Nephron progenitor cell (in vitro differentiated cells): ENCODE measurements around the gene SBNO2.
"Not testable (repeated sequence)": the region's sequence is repeated elsewhere in the genome, so short reads cannot be mapped to it uniquely, and the experiment has no call there.

Experiments used
- DNase-seq: peaks from one replicate; pipeline ENCODE4 v3.0.0; 2021
- H3K27ac Mint-ChIP-seq: 2 replicates; pipeline ENCODE4 v1.8.0; 2021; ENCODE audit warnings: mild to moderate bottlenecking, moderate library complexity, mixed read lengths
- H3K27me3 Mint-ChIP-seq: 2 replicates; pipeline ENCODE4 v1.8.0; 2021; ENCODE audit warnings: mild to moderate bottlenecking, low read depth, mixed read lengths; ENCODE audit not compliant: poor library complexity
- H3K36me3 Mint-ChIP-seq: 2 replicates; pipeline ENCODE4 v1.8.0; 2021; ENCODE audit warnings: low read depth, mixed read lengths
- H3K4me1 Mint-ChIP-seq: 2 replicates; pipeline ENCODE4 v1.8.0; 2021; ENCODE audit warnings: mixed read lengths
- H3K4me3 Mint-ChIP-seq: 2 replicates; pipeline ENCODE4 v1.8.0; 2021; ENCODE audit warnings: mild to moderate bottlenecking, moderate library complexity, mixed read lengths
- H3K9me3 Mint-ChIP-seq: 2 replicates; pipeline ENCODE4 v1.8.0; 2021; ENCODE audit warnings: mild to moderate bottlenecking, moderate library complexity, mixed read lengths
- CTCF ChIP-seq: fragments of 200-600 bp; sonication (generic); IDR thresholded peaks from 2 replicates; pipeline ENCODE4 v1.5.0; 2021; ENCODE audit warnings: antibody characterized with exemption

The SBNO2 gene

DNA sequence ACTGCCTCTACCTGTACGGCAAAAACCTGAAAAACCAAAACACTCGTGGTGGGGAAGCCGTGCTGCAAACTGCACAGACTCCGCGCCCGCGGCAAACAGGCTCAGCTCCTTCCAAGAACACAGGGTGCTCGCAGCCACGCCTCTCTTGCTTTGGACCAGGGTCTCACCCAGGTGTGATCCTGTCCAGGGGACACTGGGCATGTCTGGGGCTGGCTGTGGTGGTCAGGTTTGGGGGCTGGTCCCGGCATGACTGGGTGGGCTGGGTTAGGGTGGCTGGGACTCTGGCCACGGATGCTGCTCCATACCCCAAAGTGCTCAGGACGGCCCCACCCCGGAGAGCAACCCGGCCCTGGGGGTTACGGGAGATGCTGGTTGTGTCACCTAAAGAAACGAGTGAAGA is 56.4 kb downstream of the SBNO2 start:
- TF ChIP-seq CTCF, result no peak
- Mint-ChIP-seq H3K36me3 (peaks cover 19% of the 10 kb centered on the region), H3K4me1 (no peaks in the 10 kb centered on the region)

DNA sequence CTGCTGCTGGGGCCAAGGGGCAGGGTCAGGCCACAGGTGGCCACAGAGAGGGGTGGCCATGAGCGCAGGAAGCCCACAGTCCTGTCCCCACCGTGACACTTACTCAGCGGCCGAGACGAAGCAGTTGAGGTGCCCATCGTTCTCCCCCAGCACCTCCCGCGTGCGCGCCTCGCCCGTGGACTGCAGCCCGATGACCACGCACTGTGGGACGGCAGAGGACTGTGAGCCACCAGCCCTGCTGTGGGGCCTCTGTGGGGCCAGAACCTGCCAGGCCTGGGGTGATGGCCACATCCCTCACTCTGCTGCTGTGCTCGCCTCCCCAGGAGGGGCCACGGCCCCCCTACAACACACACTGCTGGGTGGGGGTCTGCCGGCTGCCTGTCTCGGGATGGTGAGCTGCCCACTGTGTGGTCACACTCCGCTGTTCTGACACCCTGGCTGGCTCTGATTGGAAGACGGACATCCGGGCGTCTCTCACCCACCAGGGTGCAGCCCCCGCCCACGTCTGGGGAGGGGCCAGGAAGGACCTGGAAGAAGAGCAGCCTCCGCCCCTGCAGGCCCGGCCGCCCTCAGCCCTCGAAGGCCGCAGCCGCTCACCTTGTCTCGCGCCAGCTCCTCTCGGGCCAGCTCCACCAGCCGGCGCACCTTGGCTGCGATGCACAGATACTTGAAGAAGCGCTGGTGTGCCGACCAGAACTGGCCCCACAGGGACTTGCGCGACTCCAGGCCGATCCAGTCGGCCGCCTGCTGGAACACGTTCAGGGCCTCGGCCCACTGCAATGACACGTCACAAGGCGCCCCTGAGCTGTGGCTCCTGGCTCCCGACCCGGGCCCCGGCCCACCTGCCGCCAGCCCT is 57.1 kb downstream of the SBNO2 start:
- Mint-ChIP-seq H3K27ac (no peak overlapping the region), H3K27me3 (no peaks in the 10 kb centered on the region), H3K9me3 (no peaks in the 10 kb centered on the region), H3K36me3 (peaks cover 19% of the 10 kb centered on the region), H3K4me3 (no peak overlapping the region), H3K4me1 (no peaks in the 10 kb centered on the region)
- TF ChIP-seq CTCF, result no peak
- no peak for DNase-seq

More for the DNA sequence above, 56.4 kb downstream of the SBNO2 start:
- H3K9me3 Mint-ChIP-seq, result no peaks in the 10 kb centered on the region
- H3K27ac Mint-ChIP-seq, result no peak overlapping the region
- H3K27me3 Mint-ChIP-seq, result no peaks in the 10 kb centered on the region
- no peak overlapping the region for H3K4me3 Mint-ChIP-seq
- DNase-seq, result no peak

DNA sequence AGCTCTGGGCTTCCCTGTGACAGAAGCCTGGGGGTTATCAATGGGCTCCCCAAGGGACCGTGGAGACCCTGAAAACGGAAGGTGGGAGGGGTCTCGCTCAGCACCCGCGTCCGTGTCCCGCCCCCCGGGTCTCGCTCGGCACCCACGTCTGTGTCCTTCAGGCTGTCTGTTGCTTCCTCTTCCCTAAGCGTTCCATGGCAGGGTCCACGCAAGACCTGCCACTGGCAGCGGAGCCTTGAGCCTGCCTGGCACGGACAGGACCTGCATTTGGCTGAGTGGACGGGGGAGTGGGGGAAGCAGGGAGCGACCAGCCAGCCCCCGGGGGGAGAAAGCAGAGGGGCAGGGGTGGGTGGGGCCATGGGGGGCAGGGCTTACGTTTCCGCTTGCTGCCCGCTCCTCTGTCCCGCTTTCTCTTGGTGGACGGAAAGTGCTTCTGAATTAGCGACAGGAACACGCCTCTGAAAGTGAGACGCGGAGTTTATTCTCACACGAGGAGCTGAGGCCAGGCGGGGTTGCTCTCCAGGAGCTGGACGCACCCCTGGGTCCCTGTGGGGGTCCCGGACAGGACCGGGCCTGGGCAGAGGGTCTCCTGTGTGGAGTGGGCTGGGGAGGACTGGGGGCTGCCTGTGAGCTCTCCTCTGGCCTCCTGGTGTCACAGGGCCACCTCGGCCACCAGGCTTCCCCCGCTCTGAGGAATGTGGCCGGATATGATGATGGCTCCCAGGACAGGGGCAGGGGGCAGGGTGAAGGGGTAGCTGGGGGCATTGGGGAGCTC is 58.2 kb downstream of the SBNO2 start:
- no peaks in the 10 kb centered on the region for H3K4me1 Mint-ChIP-seq
- H3K9me3 Mint-ChIP-seq, result no peaks in the 10 kb centered on the region
- no peak overlapping the region for H3K27ac Mint-ChIP-seq
- H3K36me3 Mint-ChIP-seq, result peaks cover 11% of the 10 kb centered on the region
- DNase-seq, result no peak
- TF ChIP-seq CTCF, result no peak
- no peaks in the 10 kb centered on the region for H3K27me3 Mint-ChIP-seq
- no peak overlapping the region for H3K4me3 Mint-ChIP-seq

GRCh38 chr19:1114728-1115127 is 59.3 kb downstream of the SBNO2 start:
- H3K4me3 Mint-ChIP-seq, H3K9me3 Mint-ChIP-seq, H3K4me1 Mint-ChIP-seq, H3K27ac Mint-ChIP-seq, DNase-seq, H3K27me3 Mint-ChIP-seq: not testable (repeated sequence)
- peaks cover 10% of the 10 kb centered on the region for H3K36me3 Mint-ChIP-seq

DNA sequence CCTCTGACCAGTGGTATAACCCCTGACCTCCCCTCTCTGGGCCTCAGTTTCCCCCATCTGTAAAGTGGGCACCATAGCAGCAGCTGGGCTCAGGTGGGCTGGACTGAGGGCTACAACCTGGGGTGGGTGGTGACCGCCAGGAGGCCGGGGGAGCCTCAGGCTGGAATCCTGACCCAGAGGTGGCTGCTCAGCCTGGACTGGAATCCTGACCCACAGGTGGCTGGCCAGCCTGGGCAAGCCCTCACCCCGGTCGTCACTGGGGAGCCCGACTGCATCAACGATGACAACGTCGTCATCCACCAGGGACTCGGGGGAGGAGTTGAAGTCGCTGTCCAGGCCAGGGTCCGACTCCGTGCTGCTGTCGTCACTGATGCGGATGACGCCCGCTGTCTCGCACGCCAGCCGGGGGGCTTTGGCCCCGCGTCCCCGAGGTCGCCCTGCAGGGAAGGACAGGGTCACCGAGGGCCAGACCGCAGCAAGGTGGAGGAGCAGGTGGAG is 60.0 kb downstream of the SBNO2 start:
- no peak overlapping the region for H3K27ac Mint-ChIP-seq

More for the DNA sequence above, 60.0 kb downstream of the SBNO2 start:
- Mint-ChIP-seq H3K36me3 (peaks cover 10% of the 10 kb centered on the region), H3K4me3 (no peak overlapping the region), H3K9me3 (no peaks in the 10 kb centered on the region), H3K27me3 (no peaks in the 10 kb centered on the region), H3K4me1 (no peaks in the 10 kb centered on the region)
- no peak for TF ChIP-seq CTCF
- no peak for DNase-seq
